Measurements from ENCODE around the gene BID.
"Not testable (repeated sequence)": the region's sequence is repeated elsewhere in the genome, so short reads cannot be mapped to it uniquely, and the experiment has no call there.

- TF ChIP-seq, protein P1, sequence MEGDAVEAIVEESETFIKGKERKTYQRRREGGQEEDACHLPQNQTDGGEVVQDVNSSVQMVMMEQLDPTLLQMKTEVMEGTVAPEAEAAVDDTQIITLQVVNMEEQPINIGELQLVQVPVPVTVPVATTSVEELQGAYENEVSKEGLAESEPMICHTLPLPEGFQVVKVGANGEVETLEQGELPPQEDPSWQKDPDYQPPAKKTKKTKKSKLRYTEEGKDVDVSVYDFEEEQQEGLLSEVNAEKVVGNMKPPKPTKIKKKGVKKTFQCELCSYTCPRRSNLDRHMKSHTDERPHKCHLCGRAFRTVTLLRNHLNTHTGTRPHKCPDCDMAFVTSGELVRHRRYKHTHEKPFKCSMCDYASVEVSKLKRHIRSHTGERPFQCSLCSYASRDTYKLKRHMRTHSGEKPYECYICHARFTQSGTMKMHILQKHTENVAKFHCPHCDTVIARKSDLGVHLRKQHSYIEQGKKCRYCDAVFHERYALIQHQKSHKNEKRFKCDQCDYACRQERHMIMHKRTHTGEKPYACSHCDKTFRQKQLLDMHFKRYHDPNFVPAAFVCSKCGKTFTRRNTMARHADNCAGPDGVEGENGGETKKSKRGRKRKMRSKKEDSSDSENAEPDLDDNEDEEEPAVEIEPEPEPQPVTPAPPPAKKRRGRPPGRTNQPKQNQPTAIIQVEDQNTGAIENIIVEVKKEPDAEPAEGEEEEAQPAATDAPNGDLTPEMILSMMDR (IDR thresholded peaks at IDR 0.05; ENCODE audit: insufficient read depth, low read length), result not testable (repeated sequence)
- TF ChIP-seq POLR2AphosphoS5 (IDR thresholded peaks at IDR 0.05; ENCODE audit: low read depth); SPI1 (IDR thresholded peaks at IDR 0.05; ENCODE audit: borderline replicate concordance, low read depth); REST (IDR thresholded peaks at IDR 0.05; ENCODE audit: insufficient replicate concordance, low read depth): not testable (repeated sequence)
These were observed 9.4 kb downstream of the BID start for GRCh38 chr22:17764852-17765251.
